GM15510 (cell line): ENCODE results near the gene IGDCC3.

Experiments used
- POLR2A ChIP-seq: IDR thresholded peaks from 3 replicates; pipeline ENCODE4 v1.6.1; 2011; ENCODE audit warnings: borderline replicate concordance; ENCODE audit not compliant: insufficient read length; ENCODE audit errors: extremely low read depth

Gene IGDCC3

GRCh38 chr15:65372787-65373067 lies 5.1 kb downstream of the IGDCC3 start:
- no peak for TF ChIP-seq POLR2A

GRCh38 chr15:65371976-65372786 lies 5.6 kb downstream of the IGDCC3 start:
- no peak for TF ChIP-seq POLR2A

GRCh38 chr15:65370885-65371284 lies 6.9 kb downstream of the IGDCC3 start:
- TF ChIP-seq POLR2A = no peak

- no peak for TF ChIP-seq POLR2A
These were observed 8.2 kb downstream of the IGDCC3 start for GRCh38 chr15:65369651-65370050.

GRCh38 chr15:65369212-65369547 lies 8.6 kb downstream of the IGDCC3 start:
- no peak for TF ChIP-seq POLR2A

- TF ChIP-seq POLR2A = no peak
These were observed 9.2 kb downstream of the IGDCC3 start for GRCh38 chr15:65368302-65369211.

GRCh38 chr15:65366122-65366892 lies 11.5 kb downstream of the IGDCC3 start:
- no peak for TF ChIP-seq POLR2A

GRCh38 chr15:65365229-65365628 lies 12.6 kb downstream of the IGDCC3 start:
- TF ChIP-seq POLR2A = no peak

GRCh38 chr15:65363766-65364165 lies 14.0 kb downstream of the IGDCC3 start:
- TF ChIP-seq POLR2A = no peak

GRCh38 chr15:65363306-65363705 lies 14.5 kb downstream of the IGDCC3 start:
- no peak for TF ChIP-seq POLR2A

- TF ChIP-seq POLR2A = no peak
These were observed 15.3 kb downstream of the IGDCC3 start for GRCh38 chr15:65362491-65362890.

- no peak for TF ChIP-seq POLR2A
These were observed 15.9 kb downstream of the IGDCC3 start for GRCh38 chr15:65361708-65362459.

- TF ChIP-seq POLR2A = no peak
These were observed 17.3 kb downstream of the IGDCC3 start for GRCh38 chr15:65360506-65360905.

- TF ChIP-seq POLR2A = no peak
These were observed 21.8 kb downstream of the IGDCC3 start for GRCh38 chr15:65355988-65356353.
